HUDEP-2 (cell line): ENCODE results near the gene STAU1.
"Not testable (repeated sequence)": the region's sequence is repeated elsewhere in the genome, so short reads cannot be mapped to it uniquely, and the experiment has no call there.

Experiments used
- DNase-seq, 76 experiments: peaks; one replicate each; lab custom pipeline; 2025; ENCODE audit not compliant: unreplicated experiment in 76 of 76; lab: John Stamatoyannopoulos, UW

Gene STAU1

DNA sequence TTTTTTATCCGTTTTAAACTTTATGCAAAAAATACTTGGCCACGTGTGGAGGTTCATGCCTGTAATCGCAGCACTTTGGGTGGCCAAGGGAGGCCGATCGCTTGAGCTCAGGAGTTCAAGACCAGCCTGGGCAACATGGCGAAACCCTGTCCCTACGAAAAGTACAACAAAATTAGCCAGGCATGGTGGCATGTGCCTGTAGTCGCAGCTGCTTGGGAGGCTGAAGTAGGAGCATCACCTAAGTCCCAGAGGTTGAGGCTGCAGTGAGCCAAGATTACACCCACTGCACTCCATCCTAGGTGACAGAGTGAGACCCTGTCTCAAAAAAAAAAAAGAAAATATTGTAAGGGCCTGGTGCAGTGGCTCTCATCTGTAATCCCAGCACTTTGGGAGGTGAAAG, 97.0 kb downstream of the STAU1 start:
- DNase-seq: no peak

DNA sequence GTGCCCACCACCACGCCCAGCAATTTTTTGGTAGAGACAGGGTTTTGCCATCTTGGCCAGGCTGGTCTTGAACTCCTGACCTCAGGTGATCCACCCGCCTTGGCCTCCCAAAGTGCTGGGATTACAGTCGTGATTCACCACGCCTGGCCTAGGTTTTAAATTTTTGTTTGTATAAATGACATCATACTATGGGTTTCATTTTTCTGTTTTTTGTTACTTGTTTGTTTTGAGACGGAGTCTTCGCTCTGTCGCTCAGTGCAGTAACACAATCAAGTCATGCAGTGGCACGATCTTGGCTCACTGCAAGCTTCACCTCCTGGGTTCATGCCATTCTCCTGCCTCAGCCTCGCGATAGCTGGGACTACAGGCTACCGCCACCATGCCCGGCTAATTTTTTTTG, 105.8 kb downstream of the STAU1 start:
- DNase-seq: not testable (repeated sequence)

DNA sequence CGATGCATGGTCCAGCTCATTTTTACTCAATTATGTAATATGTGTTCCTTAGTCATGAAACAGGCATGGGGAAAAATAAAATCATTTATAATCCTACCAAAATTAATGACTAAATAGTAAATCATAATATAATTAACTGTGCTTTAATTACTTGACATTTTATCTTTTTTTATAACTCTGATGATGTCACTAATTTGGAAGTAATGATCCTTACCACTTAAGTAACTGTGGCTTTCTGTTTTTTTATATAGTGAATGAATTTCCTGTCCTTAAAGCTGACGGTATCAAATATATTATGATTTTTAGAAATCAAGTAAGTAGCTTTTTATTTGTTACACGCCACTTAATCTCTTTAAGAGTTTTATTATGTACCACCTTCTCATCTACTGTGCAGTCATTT, 109.8 kb downstream of the STAU1 start:
- DNase-seq: no peak

DNA sequence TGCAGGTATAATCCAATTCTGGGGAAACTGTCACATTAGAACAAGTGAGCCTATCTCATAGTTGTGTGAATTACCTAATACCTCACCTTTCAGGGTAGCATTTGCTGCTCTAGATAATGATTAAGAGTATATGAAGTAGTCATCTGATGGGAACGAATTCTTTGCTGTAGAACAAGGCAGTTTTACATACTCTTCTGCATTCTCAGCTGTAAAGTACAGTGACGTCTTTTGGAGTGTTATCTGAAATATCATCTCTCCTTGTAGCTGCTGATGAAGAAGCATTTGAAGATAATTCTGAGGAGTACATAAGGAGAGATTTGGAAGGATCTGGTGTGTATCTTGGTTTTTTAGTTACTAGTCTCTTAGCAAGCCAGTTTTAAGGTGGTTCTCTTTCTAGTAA, 113.6 kb downstream of the STAU1 start:
- no peak for DNase-seq
